Neural cell (in vitro differentiated cells): Measurements from ENCODE around the gene COPZ1. TPM values are rescaled to one million over a fixed set of nuclear protein-coding genes. Genes with fewer than 3 reads are reported as not detected.
A peak's percentile ranks its signal among the peaks of the same experiment; 100 is the strongest.

ENCODE experiments used
- H2AFZ ChIP-seq: fragments of 200-600, 300-800 bp; sonication (generic), shearing (Covaris generic); 2 replicates; pipeline ENCODE4 v1.6.0; 2014; ENCODE audit warnings: low read depth, mild to moderate bottlenecking, antibody characterized with exemption, low read length, moderate library complexity
- H3F3A ChIP-seq: fragments of 200-600 bp; shearing (Covaris generic); 2 replicates; pipeline ENCODE4 v1.6.1; 2016; ENCODE audit warnings: mild to moderate bottlenecking, moderate library complexity, mixed read lengths, antibody characterized with exemption, low read length; ENCODE audit not compliant: insufficient read depth, poor library complexity, severe bottlenecking
- H3K27ac ChIP-seq: fragments of 200-600, 300-800 bp; sonication (generic), shearing (Covaris generic); 2 replicates; pipeline ENCODE4 v1.5.1; 2014; ENCODE audit warnings: mild to moderate bottlenecking, low read length, moderate library complexity
- H3K27me3 ChIP-seq: fragments of 300-800, 200-600 bp; sonication (generic), shearing (Covaris generic); 2 replicates; pipeline ENCODE4 v1.6.0; 2014; ENCODE audit warnings: mild to moderate bottlenecking, low read depth, low read length, moderate library complexity; ENCODE audit not compliant: insufficient read depth
- H3K36me3 ChIP-seq: fragments of 300-800, 200-600 bp; sonication (generic), shearing (Covaris generic); 2 replicates; pipeline ENCODE4 v1.5.1; 2014; ENCODE audit warnings: mild to moderate bottlenecking, antibody characterized with exemption, low read length, moderate library complexity; ENCODE audit not compliant: insufficient read depth
- H3K4me2 ChIP-seq: fragments of 300-800, 200-600 bp; sonication (generic), shearing (Covaris generic); 2 replicates; pipeline ENCODE4 v1.6.0; 2014; ENCODE audit warnings: mild to moderate bottlenecking, low read length
- H3K4me3 ChIP-seq: fragments of 300-800, 200-600 bp; sonication (generic), shearing (Covaris generic); 2 replicates; pipeline ENCODE4 v1.5.1; 2014; ENCODE audit warnings: mild to moderate bottlenecking, low read length, moderate library complexity
- H3K79me2 ChIP-seq: fragments of 200-600 bp; shearing (Covaris generic); replicated peaks from 2 replicates; pipeline ENCODE4 v1.6.0; 2014; ENCODE audit warnings: mild to moderate bottlenecking, low read length, moderate library complexity; ENCODE audit not compliant: insufficient read depth
- H3K9ac ChIP-seq: fragments of 300-800, 200-600 bp; sonication (generic), shearing (Covaris generic); 2 replicates; pipeline ENCODE4 v1.6.1; 2016; ENCODE audit warnings: mild to moderate bottlenecking, low read length, mixed read lengths
- H3K9me2 ChIP-seq: fragments of 200-600 bp; shearing (Covaris generic); 2 replicates; pipeline ENCODE4 v1.6.1; 2016; ENCODE audit warnings: mild to moderate bottlenecking, low read length, mixed read lengths; ENCODE audit not compliant: insufficient read depth
- H3K9me3 ChIP-seq: fragments of 200-600, 300-800 bp; sonication (generic), shearing (Covaris generic); 2 replicates; pipeline ENCODE4 v1.6.1; 2016; ENCODE audit warnings: mild to moderate bottlenecking, mixed run types, low read length, moderate library complexity, mixed read lengths
- H4K20me1 ChIP-seq: fragments of 200-600 bp; shearing (Covaris generic); 2 replicates; pipeline ENCODE4 v1.6.1; 2016; ENCODE audit warnings: mild to moderate bottlenecking, mixed run types; ENCODE audit not compliant: insufficient read depth
- CTCF ChIP-seq: fragments of 450-650 bp; IDR thresholded peaks from 2 replicates; pipeline ENCODE4 v1.5.1; 2014; ENCODE audit warnings: antibody characterized with exemption, mild to moderate bottlenecking, moderate library complexity; ENCODE audit not compliant: poor library complexity, severe bottlenecking
- EP300 ChIP-seq: fragments of 450-650 bp; conservative IDR thresholded peaks from 2 replicates; pipeline ENCODE4 v1.6.1; 2014; ENCODE audit warnings: antibody characterized with exemption, mild to moderate bottlenecking, moderate library complexity; ENCODE audit not compliant: poor library complexity, severe bottlenecking
- EZH2 ChIP-seq: fragments of 200-600, 300-800 bp; shearing (Covaris generic), sonication (generic); IDR thresholded peaks from 2 replicates; pipeline ENCODE4 v1.6.1; 2014; ENCODE audit warnings: antibody characterized with exemption, low read length, borderline replicate concordance, mild to moderate bottlenecking; ENCODE audit not compliant: insufficient read depth, poor library complexity, severe bottlenecking
- POLR2AphosphoS5 ChIP-seq: IDR thresholded peaks from 2 replicates; pipeline ENCODE4 v1.6.1; 2012
- polyA plus RNA-seq: library from polyadenylated mRNA; depleted of rRNA; stranded (reverse); fragments of >200 nt; gene quantifications from 2 replicates; pipeline ENCODE4 v1.2.3, GENCODE V29; 2014

COPZ1 gene
- polyA plus RNA-seq, 1 donor from 2014 or later: 192 TPM

GRCh38 chr12:54340846-54341245 lies 15.9 kb downstream of the COPZ1 start:
- H3K79me2 ChIP-seq: no peaks in the 10 kb centered on the region
- no peak overlapping the region for H2AFZ ChIP-seq
- H3K9ac ChIP-seq: peak overlapping the region; percentile 52
- H3K4me3 ChIP-seq: peak overlapping the region; percentile 54
- peaks cover 9% of the 10 kb centered on the region for H3K36me3 ChIP-seq
- H4K20me1 ChIP-seq: no peaks in the 10 kb centered on the region
- no peaks in the 10 kb centered on the region for H3K27me3 ChIP-seq
- H3K27ac ChIP-seq: peak overlapping the region; percentile 81
- no peak for TF ChIP-seq CTCF
- H3F3A ChIP-seq: no peaks in the 10 kb centered on the region
- H3K9me2 ChIP-seq: no peaks in the 10 kb centered on the region
- H3K4me2 ChIP-seq: no peak overlapping the region
- no peaks in the 10 kb centered on the region for H3K9me3 ChIP-seq

- Histone ChIP-seq H3K27me3 (no peaks in the 10 kb centered on the region), H3K9me3 (no peaks in the 10 kb centered on the region), H3K27ac (peak overlapping the region; percentile 81), H3K9ac (peak overlapping the region; percentile 52), H3F3A (no peaks in the 10 kb centered on the region), H3K36me3 (peaks cover 9% of the 10 kb centered on the region), H3K4me3 (peak overlapping the region; percentile 54), H3K79me2 (no peaks in the 10 kb centered on the region), H3K4me2 (peak overlapping the region; percentile 57), H2AFZ (no peak overlapping the region), H3K9me2 (no peaks in the 10 kb centered on the region), H4K20me1 (no peaks in the 10 kb centered on the region)
- TF ChIP-seq POLR2AphosphoS5: no peak
- no peak for TF ChIP-seq CTCF
These were observed 16.7 kb downstream of the COPZ1 start for GRCh38 chr12:54341378-54342300.

GRCh38 chr12:54349036-54349435 lies 24.1 kb downstream of the COPZ1 start:
- Histone ChIP-seq H3K9ac (peak overlapping the region; percentile 25), H3F3A (peaks cover 3% of the 10 kb centered on the region), H3K79me2 (no peaks in the 10 kb centered on the region), H4K20me1 (no peaks in the 10 kb centered on the region), H3K27ac (peak overlapping the region; percentile 99), H3K4me3 (no peak overlapping the region), H3K27me3 (no peaks in the 10 kb centered on the region), H3K9me2 (no peaks in the 10 kb centered on the region), H2AFZ (no peak overlapping the region), H3K9me3 (no peaks in the 10 kb centered on the region), H3K4me2 (no peak overlapping the region), H3K36me3 (no peaks in the 10 kb centered on the region)
- TF ChIP-seq EP300 (no peak), EZH2 (no peak), POLR2AphosphoS5 (no peak)
